Measurements from ENCODE around the gene VCL.

The VCL gene

GRCh38 chr10:74000892-74001669 is 3.2 kb downstream of the VCL start:
- TF ChIP-seq CTCF (IDR thresholded peaks at IDR 0.05; ENCODE audit: insufficient read depth, low read length) (no peak), GABPA (IDR thresholded peaks at IDR 0.05; ENCODE audit: low read depth) (no peak), POLR2AphosphoS5 (IDR thresholded peaks at IDR 0.05; ENCODE audit: low read depth) (no peak), SPI1 (IDR thresholded peaks at IDR 0.05; ENCODE audit: borderline replicate concordance, low read depth) (no peak)
- TF ChIP-seq, protein P1, sequence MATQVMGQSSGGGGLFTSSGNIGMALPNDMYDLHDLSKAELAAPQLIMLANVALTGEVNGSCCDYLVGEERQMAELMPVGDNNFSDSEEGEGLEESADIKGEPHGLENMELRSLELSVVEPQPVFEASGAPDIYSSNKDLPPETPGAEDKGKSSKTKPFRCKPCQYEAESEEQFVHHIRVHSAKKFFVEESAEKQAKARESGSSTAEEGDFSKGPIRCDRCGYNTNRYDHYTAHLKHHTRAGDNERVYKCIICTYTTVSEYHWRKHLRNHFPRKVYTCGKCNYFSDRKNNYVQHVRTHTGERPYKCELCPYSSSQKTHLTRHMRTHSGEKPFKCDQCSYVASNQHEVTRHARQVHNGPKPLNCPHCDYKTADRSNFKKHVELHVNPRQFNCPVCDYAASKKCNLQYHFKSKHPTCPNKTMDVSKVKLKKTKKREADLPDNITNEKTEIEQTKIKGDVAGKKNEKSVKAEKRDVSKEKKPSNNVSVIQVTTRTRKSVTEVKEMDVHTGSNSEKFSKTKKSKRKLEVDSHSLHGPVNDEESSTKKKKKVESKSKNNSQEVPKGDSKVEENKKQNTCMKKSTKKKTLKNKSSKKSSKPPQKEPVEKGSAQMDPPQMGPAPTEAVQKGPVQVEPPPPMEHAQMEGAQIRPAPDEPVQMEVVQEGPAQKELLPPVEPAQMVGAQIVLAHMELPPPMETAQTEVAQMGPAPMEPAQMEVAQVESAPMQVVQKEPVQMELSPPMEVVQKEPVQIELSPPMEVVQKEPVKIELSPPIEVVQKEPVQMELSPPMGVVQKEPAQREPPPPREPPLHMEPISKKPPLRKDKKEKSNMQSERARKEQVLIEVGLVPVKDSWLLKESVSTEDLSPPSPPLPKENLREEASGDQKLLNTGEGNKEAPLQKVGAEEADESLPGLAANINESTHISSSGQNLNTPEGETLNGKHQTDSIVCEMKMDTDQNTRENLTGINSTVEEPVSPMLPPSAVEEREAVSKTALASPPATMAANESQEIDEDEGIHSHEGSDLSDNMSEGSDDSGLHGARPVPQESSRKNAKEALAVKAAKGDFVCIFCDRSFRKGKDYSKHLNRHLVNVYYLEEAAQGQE (IDR thresholded peaks at IDR 0.05; ENCODE audit: insufficient replicate concordance, low read depth): no peak
- H3K4me3 ChIP-seq (replicated peaks; ENCODE audit: insufficient read depth, low read length): no peak overlapping the region
- no peak for DNase-seq (ENCODE audit: low read depth in 1 of 2, low spot score in 1 of 2)
- H3K27me3 ChIP-seq (ENCODE audit: insufficient read depth, poor library complexity, severe bottlenecking): no peaks in the 10 kb centered on the region
- no peak overlapping the region for H3K27ac ChIP-seq (replicated peaks)

- no peak for DNase-seq (ENCODE audit: low read depth in 1 of 2, low spot score in 1 of 2)
- Histone ChIP-seq H3K27ac (replicated peaks) (no peak overlapping the region), H3K27me3 (ENCODE audit: insufficient read depth, poor library complexity, severe bottlenecking) (no peaks in the 10 kb centered on the region), H3K4me3 (replicated peaks; ENCODE audit: insufficient read depth, low read length) (no peak overlapping the region)
- TF ChIP-seq CTCF (IDR thresholded peaks at IDR 0.05; ENCODE audit: insufficient read depth, low read length) (no peak), SPI1 (IDR thresholded peaks at IDR 0.05; ENCODE audit: borderline replicate concordance, low read depth) (no peak), POLR2AphosphoS5 (IDR thresholded peaks at IDR 0.05; ENCODE audit: low read depth) (no peak), GABPA (IDR thresholded peaks at IDR 0.05; ENCODE audit: low read depth) (no peak)
- TF ChIP-seq, protein P1 (IDR thresholded peaks at IDR 0.05; ENCODE audit: insufficient replicate concordance, low read depth): no peak
Observed at GRCh38 chr10:74006269-74006668, 8.4 kb downstream of the VCL start.

- Histone ChIP-seq H3K4me3 (replicated peaks; ENCODE audit: insufficient read depth, low read length) (no peak overlapping the region), H3K27ac (replicated peaks) (no peak overlapping the region), H3K27me3 (ENCODE audit: insufficient read depth, poor library complexity, severe bottlenecking) (no peaks in the 10 kb centered on the region)
- DNase-seq (ENCODE audit: low read depth in 1 of 2, low spot score in 1 of 2): no peak
- TF ChIP-seq POLR2AphosphoS5 (IDR thresholded peaks at IDR 0.05; ENCODE audit: low read depth): no peak
- TF ChIP-seq CTCF (IDR thresholded peaks at IDR 0.05; ENCODE audit: insufficient read depth, low read length): no peak
- no peak for TF ChIP-seq SPI1 (IDR thresholded peaks at IDR 0.05; ENCODE audit: borderline replicate concordance, low read depth)
- TF ChIP-seq, protein P1 (IDR thresholded peaks at IDR 0.05; ENCODE audit: insufficient replicate concordance, low read depth): no peak
- no peak for TF ChIP-seq GABPA (IDR thresholded peaks at IDR 0.05; ENCODE audit: low read depth)
Observed at GRCh38 chr10:74008212-74008731, 10.4 kb downstream of the VCL start.

All from HL-60 (cell line).